HepG2 (cell line): ENCODE measurements around the gene ZNF132. TPM values are rescaled to one million over a fixed set of nuclear protein-coding genes. Genes with fewer than 3 reads are reported as not detected.

Experiments
- ATAC-seq: fragments of 200-7000 bp; cut with Tn5 transposase; 3 replicates; pipeline ENCODE4 v1.9.1; 2020; ENCODE audit warnings: mild to moderate bottlenecking, moderate library complexity
- BruUV-seq: library from RNA; stranded (reverse); fragments of 400-500 nt; replicated peaks from 2 replicates; lab custom pipeline; 2021; lab: Mats Ljungman, UMichigan
- CTCF ChIA-PET: fragments of 300-600 bp; formaldehyde crosslinking; extraction: SDS; loops from one replicate; lab custom pipeline; 2021; ENCODE audit warnings: low total read pairs, inconsistent platforms, low intra/inter-chr PET ratio; lab: Yijun Ruan, JAX
- POLR2A ChIA-PET: fragments of 350-600 bp; sonication (Branson Sonifier 250); formaldehyde crosslinking; loops from one replicate; lab custom pipeline; 2020; ENCODE audit warnings: antibody characterized with exemption, inconsistent platforms; lab: Yijun Ruan, JAX
- DNase-seq: peaks from one replicate; pipeline ENCODE4 v3.0.0-alpha.2; 2015; ENCODE audit warnings: low spot score
- FAIRE-seq: peaks from 3 replicates; lab custom pipeline; 2011; peaks lifted over from hg19 to GRCh38; lab: Jason Lieb, UNC
- H2AFZ ChIP-seq: one replicate; pipeline ENCODE4 v1.6.1; 2011; ENCODE audit warnings: low read length, inconsistent platforms
- H3K27ac ChIP-seq: fragments of 300-600 bp; 3 replicates; pipeline ENCODE4 v1.8.0; 2011; ENCODE audit warnings: mixed run types, mild to moderate bottlenecking, mixed read lengths, low read length, inconsistent platforms; ENCODE audit not compliant: insufficient read depth; ENCODE audit errors: extremely low read length
- H3K27me3 ChIP-seq, 2 experiments: fragments of 200-600 bp in 1 of 2; 2 replicates in 1 of 2; 3 replicates in 1 of 2; pipeline versions ENCODE4 v1.6.0 to v1.8.0; 2011; ENCODE audit warnings: low read length in 2 of 2, mild to moderate bottlenecking in 2 of 2, moderate library complexity in 2 of 2, inconsistent platforms in 1 of 2; ENCODE audit not compliant: insufficient read depth in 2 of 2, control insufficient read depth in 1 of 2
- H3K36me3 ChIP-seq, 2 experiments: fragments of 200-600 bp in 1 of 2; replicated peaks in 1 of 2; 2 replicates in 1 of 2; 3 replicates in 1 of 2; pipeline versions ENCODE4 v1.5.1 to v1.8.0; 2011; ENCODE audit warnings: low read length in 2 of 2, inconsistent platforms in 1 of 2; ENCODE audit not compliant: insufficient read depth in 2 of 2, control insufficient read depth in 1 of 2
- H3K4me1 ChIP-seq: 2 replicates; pipeline ENCODE4 v1.5.1; 2012; ENCODE audit warnings: low read length, inconsistent platforms; ENCODE audit not compliant: insufficient read depth
- H3K4me2 ChIP-seq: 2 replicates; pipeline ENCODE4 v1.6.0; 2011; ENCODE audit warnings: low read depth, low read length, inconsistent platforms
- H3K4me3 ChIP-seq, 3 experiments: fragments of 200-600 bp in 1 of 3; sonication (generic), shearing (Covaris generic) in 1 of 3; replicated peaks in 1 of 3; 2 replicates each; pipeline ENCODE4 v1.5.1; 2011 to 2016; ENCODE audit warnings: low read length in 3 of 3, inconsistent platforms in 2 of 3, low read depth in 2 of 3, mild to moderate bottlenecking in 2 of 3, control low read depth in 1 of 3, mixed read lengths in 1 of 3; ENCODE audit not compliant: insufficient read depth in 1 of 3
- H3K79me2 ChIP-seq: one replicate; pipeline ENCODE4 v1.6.1; 2011; ENCODE audit warnings: low read length, inconsistent platforms; ENCODE audit not compliant: insufficient read depth
- H3K9ac ChIP-seq: 2 replicates; pipeline ENCODE4 v1.6.0; 2011; ENCODE audit warnings: mild to moderate bottlenecking, low read depth, low read length, inconsistent platforms; ENCODE audit not compliant: insufficient read depth
- H3K9me3 ChIP-seq: 2 replicates; pipeline ENCODE4 v1.5.1; 2012; ENCODE audit warnings: mild to moderate bottlenecking, low read length
- H4K20me1 ChIP-seq: 2 replicates; pipeline ENCODE4 v1.6.0; 2011; ENCODE audit warnings: inconsistent platforms, mild to moderate bottlenecking, low read length, moderate library complexity; ENCODE audit not compliant: insufficient read depth
- CEBPB ChIP-seq: IDR thresholded peaks from 2 replicates; pipeline ENCODE4 v1.6.1; 2011; ENCODE audit warnings: low read depth, low read length, improper control_type of control experiment, borderline replicate concordance
- HOXA7 ChIP-seq: sonication (generic); formaldehyde crosslinking; IDR thresholded peaks from 2 replicates; pipeline ENCODE4 v1.8.1; 2022; ENCODE audit warnings: mild to moderate bottlenecking, missing genetic modification reagents, moderate library complexity
- MIXL1 ChIP-seq: IDR thresholded peaks from 2 replicates; pipeline ENCODE4 v1.6.1; 2016
- SETDB1 ChIP-seq: sonication (generic); formaldehyde crosslinking; IDR thresholded peaks from 2 replicates; pipeline ENCODE4 v1.5.1; 2020; ENCODE audit warnings: missing genetic modification reagents, mild to moderate bottlenecking, borderline replicate concordance
- SIX1 ChIP-seq: sonication (generic); formaldehyde crosslinking; IDR thresholded peaks from 2 replicates; pipeline ENCODE4 v1.4.0; 2020; ENCODE audit warnings: missing genetic modification reagents, borderline replicate concordance
- TFE3 ChIP-seq: IDR thresholded peaks from 2 replicates; pipeline ENCODE4 v1.6.1; 2016
- ZNF256 ChIP-seq: sonication (generic); formaldehyde crosslinking; conservative IDR thresholded peaks from 2 replicates; pipeline ENCODE4 v1.4.0; 2020; ENCODE audit warnings: missing genetic modification reagents
- ZNF280D ChIP-seq: sonication (generic); formaldehyde crosslinking; IDR thresholded peaks from 2 replicates; pipeline ENCODE4 v1.5.1; 2020; ENCODE audit warnings: mild to moderate bottlenecking, missing genetic modification reagents
- ZNF567 ChIP-seq: sonication (generic); formaldehyde crosslinking; IDR thresholded peaks from 2 replicates; pipeline ENCODE4 v1.8.1; 2023; ENCODE audit warnings: mild to moderate bottlenecking, missing genetic modification reagents, borderline replicate concordance
- WGBS: methylation state at CpG from one replicate; pipeline ENCODE4 v1.1.6; 2017; ENCODE audit warnings: low lambda C conversion rate; 5-methylcytosine and 5-hydroxymethylcytosine counted together
- in situ Hi-C: cut with HindIII; loops from 2 replicates; pipeline ENCODE4 v1.10.0; 2017; ENCODE audit warnings: low pct_unique_long_range_greater_than_20kb; ENCODE audit not compliant: extremely low pct_ligation_motif_present
- intact Hi-C: fragments of 100-400 bp; cut with micrococcal nuclease; formaldehyde crosslinking; loops from one replicate; pipeline ENCODE4 v1.10.0; 2022; ENCODE audit not compliant: unreplicated experiment
- polyA plus RNA-seq, 8 experiments: library from polyadenylated mRNA; depleted of rRNA in 3 of 8; stranded (reverse) in 7 of 8; unstranded in 1 of 8; fragments of >200 nt; fragmentation: Illumina TruSeq in 4 of 8; extraction: Trizol in 4 of 8; gene quantifications; 2 replicates each; pipeline versions ENCODE4 v1.2.1 to v1.2.3, GENCODE V29; 2011 to 2016; ENCODE audit warnings: low read depth in 4 of 8, missing spikeins in 1 of 8, mixed read lengths in 1 of 8; ENCODE audit not compliant: insufficient read depth in 1 of 8
- total RNA-seq, 5 experiments: library from RNA; depleted of rRNA; stranded (reverse); fragments of >200 nt; fragmentation: Illumina TruSeq; extraction: Trizol; gene quantifications; 2 replicates each; pipeline ENCODE4 v1.2.3, GENCODE V29; 2016; ENCODE audit warnings: low read depth in 1 of 5
- TF ChIP-seq, protein P1 (sequence below): sonication (generic); formaldehyde crosslinking; IDR thresholded peaks from 2 replicates; pipeline ENCODE4 v1.8.0; 2022; ENCODE audit warnings: low read depth, missing genetic modification reagents

The ZNF132 gene
- total and polyA plus RNA-seq, 2 of the 13 experiments (the other 11 are each of a cell fraction or from before 2014, with no cell fraction given): not detected

DNA sequence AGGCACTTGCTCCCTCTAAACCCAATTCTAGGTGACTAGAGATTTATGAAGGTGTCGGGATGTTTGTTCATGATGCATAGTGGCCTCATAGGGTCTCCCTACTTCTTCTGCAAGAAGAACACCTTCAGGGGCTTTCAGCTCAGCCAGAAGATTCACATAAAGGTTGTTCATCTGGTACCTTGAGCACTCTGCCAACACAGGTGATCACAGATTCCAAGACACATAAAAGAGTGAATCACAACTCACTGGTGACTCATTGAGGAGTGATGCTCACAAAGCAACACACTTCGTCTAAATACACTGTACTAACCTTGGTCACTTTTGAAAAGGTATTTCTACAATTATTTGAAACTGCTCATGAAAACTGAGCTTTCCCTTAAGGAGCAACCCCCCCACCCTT is 20.1 kb upstream of the ZNF132 start:
- in situ Hi-C loops: no loop called here
- no peak overlapping the region for H3K9ac ChIP-seq
- intact Hi-C loops: no loop called here
- no peak for FAIRE-seq
- no peaks in the 10 kb centered on the region for H3K9me3 ChIP-seq
- no TSS peak for BruUV-seq
- no peak for DNase-seq
- H3K27me3 ChIP-seq: no peaks in the 10 kb centered on the region
- no peak overlapping the region for H3K4me3 ChIP-seq
- no peak overlapping the region for H3K27ac ChIP-seq
- H3K4me2 ChIP-seq: no peak overlapping the region
- CTCF ChIA-PET: no interaction called here
- no peaks in the 10 kb centered on the region for H3K4me1 ChIP-seq
- POLR2A ChIA-PET: no interaction called here
- no peaks in the 10 kb centered on the region for H4K20me1 ChIP-seq
- no peak for ATAC-seq
- 46% methylated on average over 2 of the region's 2 CpGs for WGBS
- no peaks in the 10 kb centered on the region for H3K79me2 ChIP-seq
- no peaks in the 10 kb centered on the region for H3K36me3 ChIP-seq
- TF ChIP-seq, protein P1, sequence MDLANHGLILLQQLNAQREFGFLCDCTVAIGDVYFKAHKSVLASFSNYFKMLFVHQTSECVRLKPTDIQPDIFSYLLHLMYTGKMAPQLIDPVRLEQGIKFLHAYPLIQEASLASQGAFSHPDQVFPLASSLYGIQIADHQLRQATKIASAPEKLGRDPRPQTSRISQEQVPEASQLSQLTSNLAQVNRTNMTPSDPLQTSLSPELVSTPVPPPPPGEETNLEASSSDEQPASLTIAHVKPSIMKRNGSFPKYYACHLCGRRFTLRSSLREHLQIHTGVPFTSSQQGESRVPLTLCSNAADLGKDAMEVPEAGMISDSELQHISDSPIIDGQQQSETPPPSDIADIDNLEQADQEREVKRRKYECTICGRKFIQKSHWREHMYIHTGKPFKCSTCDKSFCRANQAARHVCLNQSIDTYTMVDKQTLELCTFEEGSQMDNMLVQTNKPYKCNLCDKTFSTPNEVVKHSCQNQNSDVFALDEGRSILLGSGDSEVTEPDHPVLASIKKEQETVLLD (CRISPR knock-in tag): no peak
- H2AFZ ChIP-seq: no peak overlapping the region

- WGBS: 97% methylated on average over 35 of the region's 35 CpGs
- intact Hi-C loops: no loop called here
- no peak overlapping the region for H3K27ac ChIP-seq
- H3K9me3 ChIP-seq: no peaks in the 10 kb centered on the region
- H3K27me3 ChIP-seq: no peaks in the 10 kb centered on the region
- H3K9ac ChIP-seq: no peak overlapping the region
- H3K4me1 ChIP-seq: no peaks in the 10 kb centered on the region
- POLR2A ChIA-PET: no interaction called here
- FAIRE-seq: no peak
- BruUV-seq: no TSS peak
- no peaks in the 10 kb centered on the region for H3K36me3 ChIP-seq
- no peak overlapping the region for H3K4me3 ChIP-seq
- TF ChIP-seq ZNF280D (CRISPR knock-in tag) (no peak), HOXA7 (no peak), ZNF567 (CRISPR knock-in tag) (no peak), CEBPB (no peak), SETDB1 (CRISPR knock-in tag) (no peak), SIX1 (no peak), ZNF256 (CRISPR knock-in tag) (no peak), MIXL1 (no peak), TFE3 (CRISPR knock-in tag) (no peak)
- TF ChIP-seq, all 625 proteins: peak for 0
- no peak for DNase-seq
- H2AFZ ChIP-seq: no peak overlapping the region
- H4K20me1 ChIP-seq: no peaks in the 10 kb centered on the region
- H3K79me2 ChIP-seq: no peaks in the 10 kb centered on the region
- in situ Hi-C loops: no loop called here
- no peak overlapping the region for H3K4me2 ChIP-seq
- CTCF ChIA-PET: no interaction called here
- no peak for ATAC-seq
Observed at GRCh38 chr19:58456111-58456510, 16.2 kb upstream of the ZNF132 start.
